ENCODE results near the gene KDSR.

The KDSR gene

GRCh38 chr18:63319383-63320122 is 47.5 kb downstream of the KDSR start, which contains the start of gene BCL2:
Gene BCL2 (minus strand): TSS chr18:63319769.
- DNase-seq, result peak; percentile 46

- DNase-seq, result no peak
These were observed 48.1 kb downstream of the KDSR start for GRCh38 chr18:63318889-63319382.

GRCh38 chr18:63317982-63318888 is 48.8 kb downstream of the KDSR start:
- peak; percentile 88 for DNase-seq

GRCh38 chr18:63317556-63317946 is 49.5 kb downstream of the KDSR start:
- DNase-seq, result no peak

GRCh38 chr18:63316612-63317555 is 50.1 kb downstream of the KDSR start:
- no peak for DNase-seq

GRCh38 chr18:63315876-63316275 is 51.1 kb downstream of the KDSR start:
- no peak for DNase-seq

GRCh38 chr18:63315131-63315662 is 51.8 kb downstream of the KDSR start:
- DNase-seq, result no peak

GRCh38 chr18:63314062-63314790 is 52.8 kb downstream of the KDSR start:
- DNase-seq, result no peak

- DNase-seq, result no peak
These were observed 53.5 kb downstream of the KDSR start for GRCh38 chr18:63313396-63313917.

- no peak for DNase-seq
These were observed 54.1 kb downstream of the KDSR start for GRCh38 chr18:63312737-63313395.

GRCh38 chr18:63312019-63312409 is 55.0 kb downstream of the KDSR start:
- DNase-seq, result no peak

GRCh38 chr18:63311118-63312018 is 55.6 kb downstream of the KDSR start:
- DNase-seq, result no peak

- no peak for DNase-seq
These were observed 57.6 kb downstream of the KDSR start for GRCh38 chr18:63309422-63309821.

- no peak for DNase-seq
These were observed 59.3 kb downstream of the KDSR start for GRCh38 chr18:63307551-63308200.

GRCh38 chr18:63306819-63307550 is 60.0 kb downstream of the KDSR start:
- no peak for DNase-seq

- no peak for DNase-seq
These were observed 60.8 kb downstream of the KDSR start for GRCh38 chr18:63306249-63306648.

GRCh38 chr18:63303547-63303946 is 63.5 kb downstream of the KDSR start:
- no peak for DNase-seq

GRCh38 chr18:63302636-63303405 is 64.2 kb downstream of the KDSR start:
- no peak for DNase-seq
